ENCODE measurements around the gene SHISA7.

Gene SHISA7

GRCh38 chr19:55481148-55481793 is 38.2 kb upstream of the SHISA7 start:
- POLR2A ChIA-PET, result interaction anchor here (0.5 kb wide), 1 partner anchor 119 kb away, joined by 4 read pairs; the partner anchor contains the start of gene ZNF524
- H3K36me3 ChIP-seq (ENCODE audit: control insufficient read depth in 2 of 2, insufficient read depth in 1 of 2, low read length in 2 of 2), result peaks cover 0 to 9% of the 10 kb centered on the region in 2 experiments; a peak in 1 of 3 replicates
- CTCF ChIA-PET, result interaction anchor here (1.0 kb wide), 1 partner anchor 22 kb away, joined by 3 read pairs; no protein-coding TSS in a partner anchor
- H3K4me1 ChIP-seq (ENCODE audit: control insufficient read depth, insufficient read depth, low read length), result peaks cover 16% of the 10 kb centered on the region
- TF ChIP-seq ZNF26 (tag by site-specific recombination; IDR thresholded peaks at IDR 0.05) (no peak), ZNF501 (tag by site-specific recombination; IDR thresholded peaks at IDR 0.05) (no peak), ZBTB21 (tag by site-specific recombination; IDR thresholded peaks at IDR 0.05) (no peak), ZNF184 (tag by site-specific recombination; IDR thresholded peaks at IDR 0.05) (no peak), ZBTB49 (tag by site-specific recombination; IDR thresholded peaks at IDR 0.05; ENCODE audit: low read depth) (no peak), ZNF560 (tag by site-specific recombination; IDR thresholded peaks at IDR 0.05; ENCODE audit: borderline replicate concordance) (no peak), ZNF2 (tag by site-specific recombination; IDR thresholded peaks at IDR 0.05) (no peak), ZBTB7A (tag by site-specific recombination; IDR thresholded peaks at IDR 0.05; ENCODE audit: low read depth) (no peak), ZNF555 (tag by site-specific recombination; conservative IDR thresholded peaks at IDR 0.05) (no peak), GLIS1 (tag by site-specific recombination; IDR thresholded peaks at IDR 0.05) (no peak), ZBTB1 (tag by site-specific recombination; IDR thresholded peaks at IDR 0.05) (no peak), ZNF48 (tag by site-specific recombination; IDR thresholded peaks at IDR 0.05) (no peak), ZNF514 (tag by site-specific recombination; IDR thresholded peaks at IDR 0.05) (no peak), ZSCAN4 (tag by site-specific recombination; IDR thresholded peaks at IDR 0.05) (no peak), ZNF433 (tag by site-specific recombination; IDR thresholded peaks at IDR 0.05; ENCODE audit: low read depth) (no peak), KLF7 (tag by site-specific recombination; IDR thresholded peaks at IDR 0.05; ENCODE audit: borderline replicate concordance) (no peak), CTCF (tag by site-specific recombination; IDR thresholded peaks at IDR 0.05) (no peak)
- no peak overlapping the region for H3K4me3 ChIP-seq (ENCODE audit: low read depth, low read length)
- H3K9me3 ChIP-seq (ENCODE audit: control insufficient read depth, insufficient read depth, low read depth, low read length), result no peaks in the 10 kb centered on the region
- no peak overlapping the region for H3K27ac ChIP-seq (ENCODE audit: extremely low read depth, low read depth, low read length)
